ENCODE measurements around the gene HELB.

DNA sequence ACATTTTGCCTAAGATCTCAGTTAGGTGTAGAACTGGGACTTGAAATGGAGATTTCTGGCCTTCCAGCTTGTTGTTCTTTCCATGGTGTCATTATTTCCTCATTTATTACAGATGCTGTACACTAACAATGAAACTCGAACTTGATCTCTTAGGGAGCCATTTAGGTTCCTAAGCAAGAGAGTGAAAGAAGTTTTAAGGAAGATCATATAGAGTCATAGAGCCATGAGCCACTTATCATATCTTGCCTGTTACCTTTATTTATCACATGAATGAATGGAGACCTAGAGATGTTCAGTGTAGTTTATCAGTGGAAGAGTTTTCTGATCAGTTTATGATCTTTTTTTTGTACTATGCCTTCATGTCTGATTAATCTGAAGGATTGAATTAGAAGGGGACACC is 9.9 kb downstream of the HELB start:
- TF ChIP-seq, protein P1, sequence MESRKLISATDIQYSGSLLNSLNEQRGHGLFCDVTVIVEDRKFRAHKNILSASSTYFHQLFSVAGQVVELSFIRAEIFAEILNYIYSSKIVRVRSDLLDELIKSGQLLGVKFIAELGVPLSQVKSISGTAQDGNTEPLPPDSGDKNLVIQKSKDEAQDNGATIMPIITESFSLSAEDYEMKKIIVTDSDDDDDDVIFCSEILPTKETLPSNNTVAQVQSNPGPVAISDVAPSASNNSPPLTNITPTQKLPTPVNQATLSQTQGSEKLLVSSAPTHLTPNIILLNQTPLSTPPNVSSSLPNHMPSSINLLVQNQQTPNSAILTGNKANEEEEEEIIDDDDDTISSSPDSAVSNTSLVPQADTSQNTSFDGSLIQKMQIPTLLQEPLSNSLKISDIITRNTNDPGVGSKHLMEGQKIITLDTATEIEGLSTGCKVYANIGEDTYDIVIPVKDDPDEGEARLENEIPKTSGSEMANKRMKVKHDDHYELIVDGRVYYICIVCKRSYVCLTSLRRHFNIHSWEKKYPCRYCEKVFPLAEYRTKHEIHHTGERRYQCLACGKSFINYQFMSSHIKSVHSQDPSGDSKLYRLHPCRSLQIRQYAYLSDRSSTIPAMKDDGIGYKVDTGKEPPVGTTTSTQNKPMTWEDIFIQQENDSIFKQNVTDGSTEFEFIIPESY (IDR thresholded peaks at IDR 0.05), result no peak
- TF ChIP-seq CTCF (IDR thresholded peaks at IDR 0.05; ENCODE audit: low read depth, low read length, missing input control) (no peak), MAX (IDR thresholded peaks at IDR 0.05) (no peak), GABPA (IDR thresholded peaks at IDR 0.05 in 1 of 2, conservative IDR thresholded peaks at IDR 0.05 in 1 of 2) (no peak), SP1 (IDR thresholded peaks at IDR 0.05) (no peak), JUND (IDR thresholded peaks at IDR 0.05) (no peak), RXRA (IDR thresholded peaks at IDR 0.05) (no peak), TAF1 (conservative IDR thresholded peaks at IDR 0.05) (no peak), RAD21 (IDR thresholded peaks at IDR 0.05) (no peak)
